WTC11 (cell line): Measurements from ENCODE around the gene SESTD1. TPM values are rescaled to one million over a fixed set of nuclear protein-coding genes. Genes with fewer than 3 reads are reported as not detected.

ENCODE experiments used
- ATAC-seq: fragments of 200-7000 bp; cut with Tn5 transposase; 2 replicates; pipeline ENCODE4 v1.10.0; 2021; ENCODE audit warnings: mild to moderate bottlenecking, moderate library complexity
- CTCF ChIA-PET: fragments of 300-600 bp; sonication (Branson Sonifier 250); formaldehyde crosslinking; loops from one replicate; lab custom pipeline; 2021; ENCODE audit warnings: antibody characterized with exemption; lab: Charles Lee
- POLR2A ChIA-PET: fragments of 350-600 bp; sonication (Branson Sonifier 250); formaldehyde crosslinking; loops from one replicate; lab custom pipeline; 2021; ENCODE audit warnings: antibody characterized with exemption; lab: Charles Lee
- DNase-seq: peaks from one replicate; pipeline ENCODE4 v3.0.0; 2021; ENCODE audit warnings: low spot score
- H3K27ac Mint-ChIP-seq: 2 replicates; pipeline ENCODE4 v1.8.0; 2021; ENCODE audit warnings: mixed read lengths
- H3K27me3 Mint-ChIP-seq: 2 replicates; pipeline ENCODE4 v1.8.0; 2021; ENCODE audit warnings: low read depth, mild to moderate bottlenecking, moderate library complexity, mixed read lengths
- H3K36me3 Mint-ChIP-seq: 2 replicates; pipeline ENCODE4 v1.8.0; 2021; ENCODE audit warnings: mixed read lengths
- H3K4me1 Mint-ChIP-seq: 2 replicates; pipeline ENCODE4 v1.8.0; 2022; ENCODE audit warnings: mixed read lengths
- H3K4me3 Mint-ChIP-seq: 2 replicates; pipeline ENCODE4 v1.8.0; 2021; ENCODE audit warnings: mild to moderate bottlenecking, moderate library complexity, mixed read lengths
- H3K9me3 Mint-ChIP-seq: 2 replicates; pipeline ENCODE4 v1.8.0; 2021; ENCODE audit warnings: mixed read lengths
- AR ChIP-seq: fragments of 250-450 bp; sonication (Bioruptor Pico); IDR thresholded peaks from 2 replicates; pipeline ENCODE4 v1.9.0; 2021; ENCODE audit warnings: mild to moderate bottlenecking
- CREB1 ChIP-seq: sonication (generic); formaldehyde crosslinking; IDR thresholded peaks from 2 replicates; pipeline ENCODE4 v1.8.0; 2023; ENCODE audit warnings: mild to moderate bottlenecking, missing genetic modification reagents
- ETV6 ChIP-seq: sonication (generic); formaldehyde crosslinking; IDR thresholded peaks from 2 replicates; pipeline ENCODE4 v1.8.1; 2022; ENCODE audit warnings: mild to moderate bottlenecking, missing genetic modification reagents
- GABPB1 ChIP-seq: sonication (generic); formaldehyde crosslinking; IDR thresholded peaks from 2 replicates; pipeline ENCODE4 v1.8.1; 2023; ENCODE audit warnings: mild to moderate bottlenecking, missing genetic modification reagents
- MXD4 ChIP-seq: fragments of 250-450 bp; sonication (Bioruptor Pico); IDR thresholded peaks from 2 replicates; pipeline ENCODE4 v1.8.0; 2021; ENCODE audit warnings: mild to moderate bottlenecking, moderate library complexity, borderline replicate concordance
- SP1 ChIP-seq: sonication (generic); formaldehyde crosslinking; conservative IDR thresholded peaks from 2 replicates; pipeline ENCODE4 v1.8.1; 2022; ENCODE audit warnings: missing genetic modification reagents
- TEAD1 ChIP-seq: sonication (generic); formaldehyde crosslinking; IDR thresholded peaks from 2 replicates; pipeline ENCODE4 v1.8.0; 2022; ENCODE audit warnings: mild to moderate bottlenecking, missing genetic modification reagents
- ZNF219 ChIP-seq: sonication (generic); formaldehyde crosslinking; IDR thresholded peaks from 2 replicates; pipeline ENCODE4 v1.8.0; 2023; ENCODE audit warnings: missing genetic modification reagents, mild to moderate bottlenecking, borderline replicate concordance
- ZNF263 ChIP-seq: sonication (generic); formaldehyde crosslinking; IDR thresholded peaks from 2 replicates; pipeline ENCODE4 v1.8.1; 2022; ENCODE audit warnings: low read depth, mild to moderate bottlenecking, moderate library complexity, missing genetic modification reagents
- ZNF317 ChIP-seq: sonication (generic); formaldehyde crosslinking; IDR thresholded peaks from 2 replicates; pipeline ENCODE4 v1.8.1; 2023; ENCODE audit warnings: low read depth, mild to moderate bottlenecking, moderate library complexity, missing genetic modification reagents, borderline replicate concordance
- ZNF396 ChIP-seq: fragments of 250-450 bp; sonication (Bioruptor Pico); IDR thresholded peaks from 2 replicates; pipeline ENCODE4 v1.8.0; 2021; ENCODE audit warnings: mild to moderate bottlenecking, moderate library complexity, borderline replicate concordance
- ZNF532 ChIP-seq: fragments of 250-450 bp; sonication (Bioruptor Pico); IDR thresholded peaks from 2 replicates; pipeline ENCODE4 v1.9.0; 2021; ENCODE audit warnings: mild to moderate bottlenecking, borderline replicate concordance
- total RNA-seq: library from RNA; stranded (reverse); gene quantifications from 3 replicates; pipeline ENCODE4 v1.2.3, GENCODE V29; 2021
- TF ChIP-seq, protein P1 (sequence below): fragments of 250-450 bp; sonication (Bioruptor Pico); IDR thresholded peaks from 2 replicates; pipeline ENCODE4 v2.1.2; 2022; ENCODE audit warnings: mild to moderate bottlenecking, moderate library complexity
- TF ChIP-seq, protein P2 (sequence below): fragments of 250-450 bp; sonication (Bioruptor Pico); conservative IDR thresholded peaks from 2 replicates; pipeline ENCODE4 v1.9.0; 2021; ENCODE audit warnings: mild to moderate bottlenecking
- TF ChIP-seq, protein P3 (sequence below): sonication (generic); formaldehyde crosslinking; IDR thresholded peaks from 2 replicates; pipeline ENCODE4 v1.8.1; 2023; ENCODE audit warnings: mild to moderate bottlenecking, missing genetic modification reagents, moderate library complexity

The SESTD1 gene
- total RNA-seq, 1 experiment from 2014 or later = 59.9 TPM

DNA sequence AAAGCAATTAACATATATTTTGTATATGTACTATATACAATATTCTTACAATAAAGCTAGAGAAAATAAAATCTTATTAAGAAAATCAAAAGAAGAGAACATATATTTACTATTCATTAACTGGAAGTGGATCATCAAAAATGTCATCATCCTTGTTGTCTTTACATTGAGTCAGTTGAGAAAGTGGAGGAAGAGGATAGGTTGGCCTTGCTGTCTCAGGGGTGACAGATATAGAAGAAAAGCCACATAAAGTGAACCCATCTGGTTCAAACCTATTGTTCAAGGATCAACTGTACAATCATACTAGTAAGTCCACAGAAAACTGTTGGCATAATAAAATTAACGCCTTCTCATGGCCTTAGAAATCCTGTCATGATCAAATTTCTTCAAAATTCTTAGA lies 26.6 kb downstream of the SESTD1 start:
- DNase-seq = no peak
- Mint-ChIP-seq H3K36me3 (peaks cover 6% of the 10 kb centered on the region), H3K9me3 (peaks cover 7% of the 10 kb centered on the region)
- TF ChIP-seq MXD4 (no peak), GABPB1 (CRISPR knock-in tag) (0 out of 2 replicates have a peak, but pooled peaks have one; percentile 19), SP1 (CRISPR knock-in tag) (no peak), ETV6 (CRISPR knock-in tag) (no peak)
- TF ChIP-seq, all 79 proteins: peak for 1
- CTCF ChIA-PET = no interaction called here
- no peak for ATAC-seq
- H3K27ac Mint-ChIP-seq = no peak overlapping the region
- no peak overlapping the region for H3K4me3 Mint-ChIP-seq
- POLR2A ChIA-PET = no interaction called here
- H3K27me3 Mint-ChIP-seq = no peaks in the 10 kb centered on the region
- peaks cover 36% of the 10 kb centered on the region for H3K4me1 Mint-ChIP-seq

DNA sequence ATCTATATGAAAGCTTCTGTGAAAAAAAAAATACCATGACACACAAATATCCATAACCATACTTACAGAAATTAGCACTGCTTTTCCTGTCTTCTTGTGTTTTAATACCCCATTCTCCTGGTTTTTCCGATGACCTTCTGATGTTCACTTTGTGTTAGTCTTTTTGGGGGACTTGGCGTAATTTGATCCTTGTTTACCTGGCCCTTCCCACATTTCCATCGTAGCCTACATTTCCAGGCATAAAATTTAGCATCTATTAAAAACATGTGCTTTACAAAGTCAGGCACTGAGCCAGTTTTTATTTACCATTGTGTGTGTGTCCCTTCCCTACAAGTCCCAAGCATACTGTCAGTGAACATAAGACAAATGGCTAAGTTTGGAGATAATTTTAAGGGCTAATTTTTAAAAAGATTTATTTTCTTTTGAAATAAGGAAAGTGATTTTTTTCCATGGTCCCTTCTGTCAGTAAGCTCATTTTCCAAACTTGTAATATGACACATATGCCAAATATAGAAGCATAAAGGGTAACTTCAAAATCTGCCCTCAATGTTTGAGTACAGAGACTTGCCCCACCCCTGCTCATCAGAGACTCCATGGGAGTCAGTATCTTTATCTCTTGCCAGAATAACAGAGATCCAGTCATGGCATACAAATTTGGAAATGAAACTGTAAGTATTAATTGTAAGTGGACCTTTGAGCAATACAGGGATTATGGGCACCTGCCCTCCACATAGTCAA lies 27.3 kb downstream of the SESTD1 start:
- TF ChIP-seq, protein P1, sequence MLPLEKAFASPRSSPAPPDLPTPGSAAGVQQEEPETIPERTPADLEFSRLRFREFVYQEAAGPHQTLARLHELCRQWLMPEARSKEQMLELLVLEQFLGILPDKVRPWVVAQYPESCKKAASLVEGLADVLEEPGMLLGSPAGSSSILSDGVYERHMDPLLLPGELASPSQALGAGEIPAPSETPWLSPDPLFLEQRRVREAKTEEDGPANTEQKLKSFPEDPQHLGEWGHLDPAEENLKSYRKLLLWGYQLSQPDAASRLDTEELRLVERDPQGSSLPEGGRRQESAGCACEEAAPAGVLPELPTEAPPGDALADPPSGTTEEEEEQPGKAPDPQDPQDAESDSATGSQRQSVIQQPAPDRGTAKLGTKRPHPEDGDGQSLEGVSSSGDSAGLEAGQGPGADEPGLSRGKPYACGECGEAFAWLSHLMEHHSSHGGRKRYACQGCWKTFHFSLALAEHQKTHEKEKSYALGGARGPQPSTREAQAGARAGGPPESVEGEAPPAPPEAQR (CRISPR knock-in tag) = no peak
- TF ChIP-seq ZNF532 (CRISPR knock-in tag) (no peak), ZNF263 (CRISPR knock-in tag) (no peak), ZNF219 (no peak), ZNF396 (CRISPR knock-in tag) (no peak), CREB1 (CRISPR knock-in tag) (no peak), ZNF317 (CRISPR knock-in tag) (no peak), ETV6 (CRISPR knock-in tag) (no peak), AR (CRISPR knock-in tag) (no peak), TEAD1 (CRISPR knock-in tag) (no peak)
- TF ChIP-seq, protein P2, sequence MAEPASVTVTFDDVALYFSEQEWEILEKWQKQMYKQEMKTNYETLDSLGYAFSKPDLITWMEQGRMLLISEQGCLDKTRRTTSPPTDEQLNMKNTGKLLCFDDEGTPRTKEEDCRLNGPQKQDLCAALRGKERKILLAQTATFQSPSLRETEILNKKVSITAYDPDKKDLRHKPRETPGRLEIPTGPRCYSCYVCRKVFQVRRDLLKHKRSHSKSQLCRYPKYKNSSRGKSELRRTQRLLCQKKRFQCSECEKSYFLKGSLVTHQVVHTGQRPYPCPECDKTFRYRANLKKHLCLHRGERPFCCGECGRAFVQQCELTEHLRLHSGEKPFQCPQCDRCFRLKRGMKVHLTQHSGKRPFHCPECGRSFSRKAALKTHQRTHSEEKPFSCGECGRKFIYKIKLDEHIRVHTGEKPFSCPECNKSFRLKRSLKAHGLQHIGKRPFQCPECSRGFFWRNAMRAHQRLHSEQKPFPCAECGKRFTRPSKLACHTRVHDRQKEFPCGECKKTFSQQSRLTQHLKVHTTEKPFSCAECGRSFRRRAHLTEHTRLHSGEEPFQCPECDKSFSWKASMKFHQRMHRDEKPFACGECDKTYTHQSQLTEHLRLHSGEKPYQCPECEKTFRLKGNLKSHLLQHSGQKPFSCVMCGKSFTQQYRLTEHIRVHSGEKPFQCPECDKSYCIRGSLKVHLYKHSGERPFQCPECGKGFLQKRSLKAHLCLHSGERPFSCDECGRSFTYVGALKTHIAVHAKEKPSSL = no peak
- TF ChIP-seq, protein P3, sequence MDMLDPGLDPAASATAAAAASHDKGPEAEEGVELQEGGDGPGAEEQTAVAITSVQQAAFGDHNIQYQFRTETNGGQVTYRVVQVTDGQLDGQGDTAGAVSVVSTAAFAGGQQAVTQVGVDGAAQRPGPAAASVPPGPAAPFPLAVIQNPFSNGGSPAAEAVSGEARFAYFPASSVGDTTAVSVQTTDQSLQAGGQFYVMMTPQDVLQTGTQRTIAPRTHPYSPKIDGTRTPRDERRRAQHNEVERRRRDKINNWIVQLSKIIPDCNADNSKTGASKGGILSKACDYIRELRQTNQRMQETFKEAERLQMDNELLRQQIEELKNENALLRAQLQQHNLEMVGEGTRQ (CRISPR knock-in tag) = no peak
- ATAC-seq (no peak), DNase-seq (no peak)
- Mint-ChIP-seq H3K27me3 (no peaks in the 10 kb centered on the region), H3K36me3 (peaks cover 6% of the 10 kb centered on the region), H3K27ac (0 out of 2 replicates have a peak overlapping the region, but pooled peaks have one; percentile 3), H3K4me1 (peaks cover 36% of the 10 kb centered on the region), H3K4me3 (no peak overlapping the region), H3K9me3 (peaks cover 7% of the 10 kb centered on the region)
- ChIA-PET CTCF (no interaction called here), POLR2A (no interaction called here)
